HG03442 (cell line): Measurements from ENCODE around the gene KIF26A.
"Not testable (repeated sequence)": the region's sequence is repeated elsewhere in the genome, so short reads cannot be mapped to it uniquely, and the experiment has no call there.

Source experiments
- ATAC-seq: cut with Tn5 transposase; IDR thresholded peaks from one replicate; pipeline ENCODE4 v1.9.1; 2021; ENCODE audit warnings: mild to moderate bottlenecking, moderate library complexity; ENCODE audit not compliant: unreplicated experiment

Gene KIF26A

DNA sequence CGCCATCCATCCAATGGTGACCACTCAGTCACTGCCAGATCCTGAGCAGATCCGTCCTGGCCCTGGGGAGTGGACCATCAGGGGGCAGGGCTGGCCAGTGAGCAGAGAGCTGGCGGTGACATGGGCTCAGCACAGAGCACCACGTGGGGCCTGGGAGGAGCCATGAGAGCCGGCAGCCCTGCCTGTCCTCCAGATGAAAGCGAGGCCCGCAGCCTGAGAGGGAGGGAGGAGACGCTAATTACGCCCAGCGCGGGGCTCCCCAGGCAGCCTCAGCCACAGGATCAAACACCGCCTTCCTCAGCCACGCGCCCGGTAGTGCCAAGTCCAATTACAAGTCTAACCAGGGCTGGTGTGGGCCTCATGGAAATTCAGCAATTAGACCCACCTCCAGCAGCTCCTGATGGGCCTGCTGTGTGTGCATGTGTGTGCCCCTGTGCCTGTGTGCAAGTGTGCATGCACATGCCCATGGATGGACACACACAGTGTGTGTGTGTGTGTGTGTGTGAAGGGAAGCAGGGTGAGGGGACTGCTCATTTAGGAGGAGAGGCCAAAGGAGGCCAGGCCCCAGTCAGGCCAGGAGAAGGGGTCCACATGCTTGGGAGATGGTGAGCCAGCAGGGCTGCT, 68.0 kb downstream of the KIF26A start:
- no peak for ATAC-seq

DNA sequence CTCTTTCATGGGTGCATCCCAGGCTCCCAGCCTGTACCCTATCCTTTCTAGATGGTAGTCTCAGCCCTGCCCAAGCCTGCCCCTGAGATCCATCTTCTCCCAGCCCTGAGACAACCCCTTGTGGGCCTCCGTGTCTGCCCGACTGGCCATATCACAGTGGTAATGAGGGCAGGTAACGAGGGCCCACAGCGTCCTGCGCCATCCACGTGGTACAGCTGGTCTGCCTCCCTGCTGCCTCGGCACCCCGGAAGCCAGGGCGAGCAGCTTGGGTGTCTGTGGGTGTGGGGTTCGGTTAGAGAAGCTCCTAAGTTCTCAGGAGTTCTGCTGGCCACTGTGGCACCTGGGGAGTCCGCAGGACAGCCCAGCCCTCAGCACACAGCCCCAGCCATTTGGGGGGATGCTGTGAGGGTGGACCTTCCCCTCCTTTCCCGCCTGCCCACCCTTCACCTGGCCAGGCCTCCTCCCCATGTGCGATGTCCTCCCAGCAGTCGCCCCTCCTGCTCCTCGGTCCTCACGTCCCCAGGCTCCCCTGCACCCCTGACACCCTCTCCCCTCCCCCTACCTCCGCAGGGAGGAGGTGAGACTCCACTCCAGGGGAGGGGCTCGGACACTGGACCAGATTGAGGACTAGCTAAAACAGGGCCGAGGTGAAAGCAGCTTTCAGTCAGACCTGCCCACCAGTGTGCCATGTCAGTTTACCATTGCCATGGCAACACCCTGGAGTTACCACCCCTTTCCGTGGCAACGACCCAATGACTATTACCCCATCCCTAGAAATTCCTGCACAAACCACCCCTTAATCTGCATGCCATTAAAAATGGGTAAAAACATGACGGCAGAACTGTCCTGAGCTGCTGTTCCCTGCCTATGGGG, 69.0 kb downstream of the KIF26A start:
- ATAC-seq: no peak

DNA sequence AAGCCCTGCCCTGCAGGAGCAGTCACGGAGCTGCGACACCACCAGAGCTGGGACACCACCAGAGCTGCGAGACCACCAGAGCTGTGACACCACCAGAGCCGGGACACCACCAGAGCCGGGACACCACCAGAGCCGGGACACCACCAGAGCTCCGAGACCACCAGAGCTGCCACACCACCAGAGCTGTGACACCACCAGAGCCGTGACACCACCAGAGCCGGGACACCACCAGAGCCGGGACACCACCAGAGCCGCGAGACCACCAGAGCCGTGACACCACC, 69.6 kb downstream of the KIF26A start:
- not testable (repeated sequence) for ATAC-seq

DNA sequence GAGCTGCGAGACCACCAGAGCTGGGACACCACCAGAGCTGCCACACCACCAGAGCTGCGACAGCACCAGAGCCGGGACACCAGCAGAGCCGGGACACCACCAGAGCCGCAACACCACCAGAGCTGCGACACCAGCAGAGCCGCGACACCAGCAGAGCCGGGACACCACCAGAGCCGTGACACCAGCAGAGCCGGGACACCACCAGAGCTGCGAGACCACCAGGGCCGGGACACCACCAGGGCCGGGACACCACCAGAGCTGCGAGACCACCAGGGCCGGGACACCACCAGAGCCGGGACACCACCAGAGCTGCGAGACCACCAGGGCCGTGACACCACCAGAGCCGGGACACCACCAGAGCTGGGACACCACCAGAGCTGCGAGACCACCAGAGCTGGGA, 69.9 kb downstream of the KIF26A start:
- ATAC-seq: not testable (repeated sequence)

DNA sequence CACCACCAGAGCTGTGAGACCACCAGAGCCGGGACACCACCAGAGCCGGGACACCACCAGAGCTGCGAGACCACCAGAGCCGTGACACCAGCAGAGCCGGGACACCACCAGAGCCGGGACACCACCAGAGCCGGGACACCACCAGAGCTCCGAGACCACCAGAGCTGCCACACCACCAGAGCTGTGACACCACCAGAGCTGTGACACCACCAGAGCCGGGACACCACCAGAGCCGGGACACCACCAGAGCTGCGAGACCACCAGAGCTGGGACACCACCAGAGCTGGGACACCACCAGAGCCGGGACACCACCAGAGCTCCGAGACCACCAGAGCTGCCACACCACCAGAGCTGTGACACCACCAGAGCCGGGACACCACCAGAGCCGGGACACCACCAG, 70.7 kb downstream of the KIF26A start:
- not testable (repeated sequence) for ATAC-seq

DNA sequence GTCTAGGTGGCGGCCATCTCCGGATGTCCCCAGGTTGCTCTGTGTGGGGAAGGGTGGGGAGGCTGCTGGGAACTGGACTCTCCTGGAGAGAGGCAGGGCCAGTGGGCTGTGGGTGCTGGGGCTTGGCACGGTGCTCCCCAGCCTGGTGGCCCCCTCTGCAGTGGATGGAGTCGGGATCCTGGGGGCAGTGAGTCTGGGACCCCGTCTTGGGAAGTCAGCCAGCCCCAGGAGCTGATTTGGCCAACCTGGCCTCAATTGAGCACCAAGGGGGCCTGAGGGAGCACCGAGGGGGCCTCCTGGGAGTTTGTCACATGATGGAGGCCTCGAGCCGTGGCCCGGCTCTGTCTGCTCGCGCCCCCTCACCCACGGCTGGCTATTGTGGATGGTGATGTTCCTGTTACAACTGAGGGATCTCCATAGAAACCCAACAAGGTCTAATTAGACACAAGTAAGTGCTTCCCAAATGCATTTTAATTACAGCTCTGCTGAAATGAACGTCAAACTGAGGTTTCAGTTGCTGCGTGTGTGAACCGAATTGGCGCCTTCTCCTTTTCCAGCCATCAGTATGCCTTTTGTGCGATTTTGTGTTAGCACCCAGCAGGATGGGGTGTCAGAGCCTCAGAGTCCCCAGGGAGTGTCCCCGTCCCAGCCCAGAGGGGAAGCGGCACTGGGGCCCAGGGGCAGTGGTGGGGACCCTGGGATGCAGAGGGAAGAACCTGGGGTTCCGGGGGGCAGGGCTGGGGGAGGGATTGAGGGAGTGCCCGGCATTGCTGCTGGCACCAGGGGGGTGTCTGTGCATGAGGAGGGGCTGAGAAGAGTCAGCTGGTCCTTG, 71.8 kb downstream of the KIF26A start:
- no peak for ATAC-seq

DNA sequence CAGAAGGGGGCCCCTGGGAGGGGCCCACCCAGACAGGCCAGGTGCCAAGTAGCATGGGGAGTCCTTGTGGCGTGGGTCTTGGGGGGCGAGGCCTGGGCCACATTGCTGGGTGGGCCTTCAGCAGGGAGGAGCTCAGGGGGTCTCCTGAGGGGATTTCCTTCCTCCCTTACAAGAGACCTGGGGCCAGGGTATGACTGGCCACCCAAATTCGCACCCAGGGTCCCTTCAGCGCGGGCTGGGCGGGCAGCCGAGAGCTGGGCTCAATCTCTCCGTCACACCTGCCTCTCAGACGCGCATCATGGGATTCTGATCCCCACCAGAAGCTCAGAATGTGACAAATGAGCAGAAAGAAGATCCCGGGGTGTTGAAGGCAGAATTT, 72.4 kb downstream of the KIF26A start:
- ATAC-seq: no peak

DNA sequence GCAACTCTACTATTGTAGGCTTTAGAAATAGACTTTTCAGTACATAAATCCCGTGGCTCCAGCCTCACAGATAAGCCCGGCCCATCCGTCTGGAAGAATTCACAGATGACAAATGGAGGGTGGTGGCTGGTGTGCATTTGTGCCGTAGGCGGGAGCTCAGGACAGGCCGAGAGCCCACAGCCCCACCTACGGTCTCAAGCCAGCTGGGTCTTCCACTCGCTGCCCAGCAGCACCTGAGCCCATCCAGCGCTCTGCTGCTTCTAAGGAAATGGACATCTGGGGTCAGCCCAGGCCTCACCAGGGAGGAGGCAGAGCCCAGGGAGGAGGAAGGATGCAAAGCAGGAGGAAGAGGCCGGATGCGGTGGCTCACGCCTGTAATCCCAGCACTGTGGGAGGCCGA, 72.8 kb downstream of the KIF26A start:
- ATAC-seq: no peak

DNA sequence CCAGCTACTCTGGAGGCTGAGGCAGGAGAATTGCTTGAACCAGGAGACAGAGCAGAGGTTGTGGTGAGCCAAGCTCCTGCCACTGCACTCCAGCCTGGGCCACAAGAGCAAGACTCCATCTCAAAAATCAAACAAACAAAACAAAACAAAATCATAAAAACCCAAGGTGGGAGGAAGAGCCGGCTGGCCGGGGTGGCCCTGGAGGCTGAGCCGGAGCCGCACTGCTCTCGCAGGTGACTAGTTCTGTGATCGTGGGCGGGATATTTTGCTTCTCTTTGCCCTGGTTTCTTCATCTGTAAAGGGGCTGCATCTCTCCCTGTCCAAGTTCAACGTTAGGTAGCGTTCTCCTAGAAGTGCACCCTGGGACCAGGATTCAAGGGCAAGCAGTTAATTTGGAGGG, 73.4 kb downstream of the KIF26A start:
- ATAC-seq: no peak

DNA sequence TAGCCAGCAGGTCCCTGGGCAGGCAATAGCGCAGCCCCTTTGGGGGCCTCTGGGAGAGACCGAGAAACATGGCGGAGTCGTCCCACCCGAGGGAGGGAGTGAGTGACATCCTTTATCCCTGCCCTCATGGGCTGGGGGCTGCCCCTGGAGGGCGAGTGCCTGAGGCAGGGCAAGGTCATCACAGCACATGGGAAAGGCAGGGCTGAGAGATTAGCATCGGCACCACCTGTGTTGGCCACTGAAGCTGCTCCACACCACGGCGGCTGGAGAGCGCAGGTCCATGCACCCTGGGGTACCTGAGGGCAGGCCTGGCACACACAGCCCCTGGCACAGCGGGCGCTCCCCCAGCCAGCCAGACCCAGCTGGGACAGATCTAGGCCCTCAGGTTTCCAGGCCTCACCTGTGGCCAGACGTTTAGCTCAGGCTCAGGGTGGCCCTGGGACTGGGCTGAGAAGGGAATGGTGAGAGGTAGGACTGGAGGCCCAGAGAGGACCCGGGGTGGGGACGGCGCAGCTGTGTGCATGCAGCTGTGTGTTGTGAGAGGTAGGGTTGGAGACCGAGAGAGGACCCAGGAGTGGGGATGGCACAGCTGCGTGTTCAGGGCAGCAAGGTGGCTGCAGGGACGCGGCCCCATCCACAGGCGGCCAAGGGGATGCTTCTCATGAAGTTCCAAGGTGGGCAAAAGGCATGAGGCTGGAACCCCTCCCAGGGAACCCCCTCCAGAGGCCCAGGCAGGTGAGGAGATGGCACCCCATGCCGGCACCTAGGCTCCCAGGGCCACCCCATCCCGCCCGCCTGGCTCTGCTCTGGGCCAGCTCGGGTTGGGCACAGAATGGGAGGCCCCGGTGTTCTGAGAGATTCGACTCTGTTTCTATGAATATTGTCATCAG, 74.1 kb downstream of the KIF26A start:
- no peak for ATAC-seq

DNA sequence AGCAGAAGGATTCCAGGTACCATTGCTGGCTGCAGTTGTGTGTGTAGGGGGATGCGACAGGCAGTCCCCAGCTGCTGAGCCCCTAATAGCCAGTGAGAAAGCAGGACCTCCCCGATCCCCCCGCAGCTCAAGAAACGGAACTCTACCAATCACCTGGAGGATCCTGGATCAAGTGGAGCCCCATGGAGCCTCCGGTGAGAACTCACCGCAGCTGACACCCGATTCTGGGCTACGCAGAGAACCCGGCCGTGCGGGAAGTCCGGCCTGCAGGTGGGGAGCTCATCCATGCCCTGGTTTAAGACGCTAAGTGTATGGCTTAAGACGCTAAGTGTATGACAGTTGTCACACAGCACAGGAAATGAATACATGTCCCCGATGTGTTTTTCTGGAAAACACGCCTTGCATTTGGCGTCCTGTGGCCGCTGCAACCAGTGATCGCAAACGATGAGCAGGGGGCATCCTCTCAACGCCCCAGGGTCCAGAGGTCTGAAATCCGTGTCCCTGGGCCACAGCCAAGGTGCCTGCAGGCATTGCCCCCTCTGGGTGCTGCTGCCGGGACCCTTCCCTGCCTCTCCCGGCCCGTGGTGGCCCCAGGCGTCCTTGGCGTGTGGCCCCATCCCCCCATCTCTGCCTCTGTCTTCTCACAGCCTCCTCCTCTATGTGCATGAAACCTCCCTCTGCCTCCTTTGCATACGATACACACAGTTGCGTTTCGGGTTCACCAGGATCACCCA, 75.1 kb downstream of the KIF26A start:
- ATAC-seq: no peak

DNA sequence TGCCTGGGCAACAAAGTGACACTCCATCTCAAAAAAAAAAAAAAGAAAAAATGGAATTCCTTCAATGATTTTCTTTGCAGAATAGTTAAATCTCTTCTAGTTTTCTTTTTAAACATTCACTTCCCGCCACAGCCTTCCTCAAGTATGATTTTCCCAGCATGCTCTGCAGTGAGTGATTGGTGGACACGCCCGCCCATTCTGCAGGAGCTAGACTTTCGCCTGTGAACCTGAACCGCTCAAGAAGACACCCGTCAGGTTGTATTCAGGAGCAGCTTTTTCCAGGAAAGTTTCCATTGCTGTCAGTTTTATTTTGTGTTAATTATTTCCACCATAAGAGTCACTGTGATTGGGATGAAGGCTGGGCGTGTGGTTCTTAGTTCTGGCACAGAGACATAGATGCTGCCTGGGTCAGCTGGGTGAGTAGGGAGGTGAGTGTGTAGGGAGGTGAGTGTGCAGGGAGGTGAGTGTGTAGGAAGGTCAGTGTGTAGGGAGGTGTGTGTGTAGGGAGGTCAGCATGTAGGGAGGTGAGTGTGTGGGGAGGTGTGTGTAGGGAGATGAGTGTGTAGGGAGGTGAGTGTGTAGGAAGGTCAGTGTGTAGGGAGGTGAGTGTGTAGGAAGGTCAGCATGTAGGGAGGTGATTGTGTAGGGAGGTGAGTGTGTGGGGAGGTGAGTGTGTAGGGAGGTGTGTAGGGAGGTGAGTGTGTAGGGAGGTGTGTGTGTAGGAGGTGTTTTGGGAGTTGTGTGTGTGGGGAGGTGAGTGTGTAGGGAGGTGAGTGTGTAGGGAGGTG, 76.2 kb downstream of the KIF26A start:
- no peak for ATAC-seq

DNA sequence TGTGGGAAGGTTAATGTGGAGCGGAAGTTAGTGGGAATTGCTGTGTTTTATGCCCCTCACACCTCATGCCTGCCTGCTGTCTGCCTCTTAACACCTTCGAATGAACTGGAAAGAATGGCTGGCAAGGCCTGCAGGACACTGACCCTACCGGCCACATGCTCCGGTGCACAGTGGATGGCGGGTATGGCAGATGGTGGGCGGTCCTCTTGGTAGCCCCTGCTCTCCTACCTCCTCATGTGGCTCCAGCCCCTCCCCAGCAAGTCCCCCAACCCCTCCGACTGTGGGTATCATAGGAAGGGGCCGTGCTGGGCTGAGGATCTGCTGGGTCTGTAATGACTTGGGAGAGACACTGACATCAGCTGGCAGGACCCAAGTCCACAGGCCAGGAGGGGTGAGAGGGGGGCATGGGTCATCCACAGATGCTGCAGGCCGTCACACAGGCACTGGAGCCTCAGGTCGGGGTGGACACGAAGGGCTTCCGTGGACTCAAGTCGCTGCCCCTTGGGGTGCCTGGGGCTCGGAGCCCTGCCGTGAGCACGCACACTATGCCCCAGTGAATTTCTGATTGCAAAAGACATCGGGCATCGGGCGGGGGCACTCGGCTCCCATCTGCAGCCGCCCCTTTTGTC, 77.4 kb downstream of the KIF26A start:
- ATAC-seq: no peak

DNA sequence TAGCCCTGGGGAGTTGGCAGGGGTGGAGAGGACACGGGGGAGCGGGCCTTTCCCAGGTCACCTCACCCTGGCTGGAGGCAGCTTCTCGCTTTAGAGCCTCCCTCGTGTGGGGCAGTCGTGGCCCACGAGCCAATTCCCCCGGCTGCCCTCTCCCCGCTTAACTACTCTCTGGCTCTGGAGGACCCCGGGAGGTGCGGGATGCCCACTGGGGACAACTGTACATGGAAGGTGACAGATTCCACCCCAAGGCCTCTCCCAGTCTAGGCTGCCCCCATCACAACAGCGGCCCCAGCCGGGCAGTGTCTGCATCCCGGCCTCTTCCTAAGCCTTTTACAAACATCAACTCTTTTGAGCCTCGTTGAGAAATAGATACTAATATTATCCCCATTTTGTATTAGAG, 78.1 kb downstream of the KIF26A start:
- ATAC-seq: no peak

DNA sequence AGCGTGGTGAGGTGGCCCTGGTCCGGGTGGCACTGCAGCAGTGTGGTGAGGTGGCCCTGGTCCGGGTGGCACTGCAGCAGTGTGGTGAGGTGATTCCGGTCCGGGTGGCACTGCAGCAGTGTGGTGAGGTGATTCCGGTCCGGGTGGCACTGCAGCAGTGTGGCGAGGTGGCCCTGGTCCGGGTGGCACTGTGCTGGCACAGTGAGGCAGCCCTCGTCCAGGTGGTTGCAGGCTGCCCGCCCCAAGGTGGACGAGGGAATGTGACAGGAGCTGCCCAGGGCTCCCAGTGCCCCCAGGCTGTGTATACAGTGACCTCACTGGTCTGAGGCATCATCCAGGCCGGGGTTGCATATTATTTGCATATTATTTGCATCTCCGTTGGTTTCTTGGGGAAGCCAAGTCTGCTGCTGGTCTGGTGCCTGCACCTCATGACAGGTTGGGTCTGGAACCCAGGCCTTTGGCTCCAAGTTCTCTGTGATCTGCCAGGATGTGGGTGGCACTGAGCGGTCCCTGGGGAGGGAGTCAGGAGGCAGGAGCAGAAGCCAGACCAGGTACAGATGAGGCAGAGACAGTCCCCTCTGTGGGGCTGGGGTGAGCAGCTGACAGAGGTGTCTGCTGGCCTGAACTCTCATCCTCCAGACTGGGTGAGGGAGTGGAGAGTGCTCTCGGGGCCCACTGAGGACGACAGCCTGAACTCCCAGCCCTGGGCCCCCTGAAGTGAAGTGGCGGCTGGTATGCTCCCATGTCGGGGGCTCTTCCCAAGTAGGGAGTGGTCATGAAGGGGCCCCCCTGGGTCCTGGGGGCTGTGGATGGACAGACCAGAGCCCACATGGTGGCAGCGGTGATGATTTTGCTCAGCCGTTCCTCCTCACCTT, 79.3 kb downstream of the KIF26A start:
- no peak for ATAC-seq

DNA sequence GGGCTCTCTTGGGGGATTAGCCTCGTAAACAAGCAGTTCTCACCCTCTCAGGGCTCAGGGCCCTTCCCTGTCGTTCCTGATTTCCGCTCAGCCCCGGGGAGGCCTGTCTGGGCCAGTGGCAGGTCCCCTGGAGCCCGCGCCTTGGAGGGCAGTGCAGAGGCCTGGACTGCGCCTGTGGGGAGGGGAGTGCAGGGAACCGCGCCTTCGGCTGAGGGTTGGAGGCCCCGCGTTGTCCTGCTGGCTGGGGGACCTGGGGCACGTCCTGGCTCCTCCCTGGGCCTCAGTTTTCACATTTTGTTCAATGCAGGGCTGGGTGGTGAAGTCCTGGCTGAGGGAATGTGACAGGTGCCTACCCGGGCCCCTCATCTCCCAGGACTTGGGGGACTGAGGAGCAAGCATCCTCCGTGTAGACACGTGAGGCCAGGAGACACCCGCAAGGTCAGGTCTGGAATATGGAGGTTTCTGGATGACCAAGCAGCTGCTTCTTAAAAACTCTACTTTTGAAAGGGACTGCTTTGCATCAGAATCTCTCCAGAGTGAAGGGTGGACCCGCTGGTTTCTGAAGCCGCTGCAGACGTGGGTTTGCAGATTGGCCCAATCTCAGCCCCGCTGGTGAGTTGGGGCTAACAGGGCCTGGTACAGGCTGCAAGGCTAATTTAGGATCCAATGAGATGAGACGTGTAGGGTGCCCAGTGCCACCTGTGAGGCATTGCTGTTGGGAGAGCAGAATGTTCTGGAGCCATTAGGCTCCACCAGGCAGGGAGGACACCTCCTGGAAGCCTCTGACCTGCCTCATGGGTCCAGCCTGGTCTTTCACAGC, 80.2 kb downstream of the KIF26A start:
- no peak for ATAC-seq

DNA sequence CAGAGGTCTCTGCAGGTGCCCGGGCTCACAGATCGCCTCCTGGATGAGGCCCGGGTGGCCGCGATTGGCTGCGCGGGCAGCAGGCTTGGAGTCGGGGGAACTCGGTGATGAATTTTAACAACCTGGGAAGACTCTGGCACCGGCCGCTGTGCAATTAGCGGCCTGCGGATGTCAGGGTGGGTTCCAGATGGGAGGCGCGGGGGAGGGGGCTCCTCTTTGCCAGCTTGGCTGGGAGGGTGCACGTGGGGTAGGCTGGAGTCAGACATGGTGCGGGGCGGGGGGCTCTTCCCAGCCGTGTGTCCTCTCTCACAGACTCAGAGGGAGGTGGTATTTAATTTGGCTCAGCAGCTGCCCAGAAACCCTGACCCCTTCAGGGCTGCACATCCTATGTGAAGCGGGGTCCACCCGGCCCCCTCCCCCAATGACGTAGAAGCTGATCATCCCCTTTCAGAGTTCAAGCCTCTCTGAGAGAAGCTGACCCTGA, 81.4 kb downstream of the KIF26A start:
- ATAC-seq: no peak
